ENCODE measurements around the gene ALPL.

The ALPL gene

GRCh38 chr1:21605012-21605715 is 95.9 kb downstream of the ALPL start:
- CTCF ChIA-PET, result no interaction called here
- DNase-seq (ENCODE audit: extremely low spot score), result no peak
- TF ChIP-seq, protein P1, sequence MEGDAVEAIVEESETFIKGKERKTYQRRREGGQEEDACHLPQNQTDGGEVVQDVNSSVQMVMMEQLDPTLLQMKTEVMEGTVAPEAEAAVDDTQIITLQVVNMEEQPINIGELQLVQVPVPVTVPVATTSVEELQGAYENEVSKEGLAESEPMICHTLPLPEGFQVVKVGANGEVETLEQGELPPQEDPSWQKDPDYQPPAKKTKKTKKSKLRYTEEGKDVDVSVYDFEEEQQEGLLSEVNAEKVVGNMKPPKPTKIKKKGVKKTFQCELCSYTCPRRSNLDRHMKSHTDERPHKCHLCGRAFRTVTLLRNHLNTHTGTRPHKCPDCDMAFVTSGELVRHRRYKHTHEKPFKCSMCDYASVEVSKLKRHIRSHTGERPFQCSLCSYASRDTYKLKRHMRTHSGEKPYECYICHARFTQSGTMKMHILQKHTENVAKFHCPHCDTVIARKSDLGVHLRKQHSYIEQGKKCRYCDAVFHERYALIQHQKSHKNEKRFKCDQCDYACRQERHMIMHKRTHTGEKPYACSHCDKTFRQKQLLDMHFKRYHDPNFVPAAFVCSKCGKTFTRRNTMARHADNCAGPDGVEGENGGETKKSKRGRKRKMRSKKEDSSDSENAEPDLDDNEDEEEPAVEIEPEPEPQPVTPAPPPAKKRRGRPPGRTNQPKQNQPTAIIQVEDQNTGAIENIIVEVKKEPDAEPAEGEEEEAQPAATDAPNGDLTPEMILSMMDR (IDR thresholded peaks at IDR 0.05; ENCODE audit: control extremely low read depth, extremely low read depth, low read depth, missing control alignments), result no peak
- POLR2A ChIA-PET, result no interaction called here

DNA sequence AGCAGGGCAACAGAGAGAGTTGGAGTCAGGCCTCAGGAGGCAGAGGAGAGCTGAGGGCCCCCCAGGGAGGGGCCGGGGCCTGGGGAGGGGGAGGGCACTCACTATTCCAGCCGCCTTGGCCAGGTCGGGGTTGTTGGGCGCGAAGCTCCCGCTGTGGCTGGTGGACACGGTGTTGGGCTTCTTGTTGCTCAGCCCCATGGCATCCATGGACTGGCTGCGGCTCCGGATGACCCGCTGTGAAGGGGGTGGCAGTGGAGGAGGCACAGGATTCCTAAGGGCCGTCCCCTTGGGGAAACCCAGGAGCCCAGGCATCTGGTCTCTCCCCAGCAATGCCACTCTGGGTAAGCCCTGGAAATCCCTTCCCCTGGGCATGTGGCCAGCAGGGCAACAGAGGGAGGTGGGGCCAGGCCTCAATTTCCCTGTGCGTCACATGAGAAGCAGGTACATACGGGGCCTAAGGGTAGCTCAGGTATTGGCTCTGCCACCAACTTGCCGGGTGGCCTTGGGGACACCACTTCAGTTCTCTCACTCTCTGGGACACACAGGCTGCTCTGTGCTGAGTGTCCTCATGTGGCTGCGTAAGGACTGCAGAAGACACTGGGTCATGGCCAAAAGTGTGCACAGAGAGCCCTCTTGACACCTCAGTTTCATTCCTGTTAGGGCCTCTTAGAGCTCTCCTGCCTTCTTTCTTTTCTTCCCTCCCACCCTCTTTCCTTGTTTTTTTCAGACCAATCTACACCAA is 96.9 kb downstream of the ALPL start:
- CTCF ChIA-PET, result no interaction called here
- no peak for DNase-seq (ENCODE audit: extremely low spot score)
- POLR2A ChIA-PET, result no interaction called here
- TF ChIP-seq, protein P1 (IDR thresholded peaks at IDR 0.05; ENCODE audit: control extremely low read depth, extremely low read depth, low read depth, missing control alignments), result no peak

DNA sequence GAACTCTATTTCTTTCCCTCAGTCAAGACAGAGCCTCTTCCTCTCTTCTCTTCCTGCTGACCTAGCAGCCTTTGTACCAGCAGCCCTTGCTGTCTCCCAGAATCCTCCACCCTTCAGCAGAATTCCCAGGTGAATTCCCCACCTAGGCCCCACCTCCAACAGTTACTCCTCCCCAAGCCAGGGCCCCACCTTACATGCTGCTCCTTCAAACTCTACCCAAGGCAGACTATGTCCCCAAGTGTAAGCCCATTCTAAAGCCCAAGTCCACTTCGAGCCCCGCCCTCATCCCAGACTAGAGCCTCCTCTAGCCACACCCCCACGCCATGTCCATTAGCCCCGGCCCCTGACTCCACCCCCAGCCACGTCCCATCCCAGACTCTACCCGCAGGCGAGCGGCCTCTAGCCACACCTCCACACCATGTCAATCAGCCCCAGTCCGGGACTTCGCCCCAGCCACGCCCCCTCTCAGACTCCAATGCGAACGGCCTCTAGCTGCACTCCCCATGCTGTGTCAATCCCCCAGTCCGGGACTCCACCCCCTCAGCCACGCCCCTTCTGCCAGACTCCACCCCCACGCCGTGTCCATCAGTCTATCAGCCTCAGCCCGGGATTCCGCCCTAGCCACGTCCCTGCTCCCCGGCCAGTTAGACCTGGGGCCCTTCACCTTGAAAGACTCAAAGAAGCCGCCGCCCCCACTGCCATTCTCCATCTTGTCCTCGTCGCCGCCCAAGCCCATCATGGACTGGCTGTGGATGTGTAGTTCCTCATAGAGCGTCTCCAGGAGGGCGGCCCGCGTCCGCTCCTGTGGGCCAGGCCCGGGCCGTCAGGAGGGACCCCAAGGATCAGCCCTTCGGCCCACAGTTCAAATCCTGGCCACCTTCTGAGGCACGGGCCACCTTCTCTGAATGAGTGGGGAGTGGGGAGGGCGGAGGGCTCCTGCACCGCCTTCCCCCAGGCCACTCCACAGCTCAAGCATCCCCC is 98.6 kb downstream of the ALPL start:
- POLR2A ChIA-PET, result interaction anchor here (0.5 kb wide), 1 partner anchor 183 kb away, joined by 5 read pairs; no protein-coding TSS in a partner anchor
- peak; percentile 94 for DNase-seq (ENCODE audit: extremely low spot score)
- CTCF ChIA-PET, result interaction anchor here (1.4 kb wide), 1 partner anchor 11 kb away, joined by 4 read pairs; no protein-coding TSS in a partner anchor
- TF ChIP-seq, protein P1 (IDR thresholded peaks at IDR 0.05; ENCODE audit: control extremely low read depth, extremely low read depth, low read depth, missing control alignments), result no peak

- POLR2A ChIA-PET, result no interaction called here
- DNase-seq (ENCODE audit: extremely low spot score), result no peak
Observed at GRCh38 chr1:21608798-21609197, 99.6 kb downstream of the ALPL start.

GRCh38 chr1:21610027-21610426 is 100.8 kb downstream of the ALPL start:
- no peak for DNase-seq (ENCODE audit: extremely low spot score)
- TF ChIP-seq, protein P1 (IDR thresholded peaks at IDR 0.05; ENCODE audit: control extremely low read depth, extremely low read depth, low read depth, missing control alignments), result no peak
- ChIA-PET POLR2A (no interaction called here), CTCF (interaction anchor here (1.0 to 1.4 kb wide), 2 partner anchors 15 to 19 kb away, joined by 3 to 4 read pairs; no protein-coding TSS in a partner anchor)

More at GRCh38 chr1:21608798-21609197, 99.6 kb downstream of the ALPL start:
- CTCF ChIA-PET, result interaction anchor here (1.4 kb wide), 1 partner anchor 10 kb away, joined by 4 read pairs; no protein-coding TSS in a partner anchor
- TF ChIP-seq, protein P1 (IDR thresholded peaks at IDR 0.05; ENCODE audit: control extremely low read depth, extremely low read depth, low read depth, missing control alignments), result no peak

Data from GM10248 (cell line).